LHCN-M2 (cell line): ENCODE results near the gene OR2M5. TPM values are rescaled to one million over a fixed set of nuclear protein-coding genes. Genes with fewer than 3 reads are reported as not detected.

ENCODE experiments used
- total RNA-seq: library from RNA; depleted of rRNA; stranded (reverse); fragments of >200 nt; gene quantifications from 2 replicates; pipeline ENCODE4 v1.2.3, GENCODE V29; 2014; rRNA removed

OR2M5 gene
- total RNA-seq, 1 experiment from 2014 or later = not detected

Other genes starting within 250 kb of the OR2M5 start
- gene OR2W3, start 249.6 kb upstream of the OR2M5 start, total RNA-seq = not detected in 2 replicates
- gene OR2T8, start 224.9 kb upstream of the OR2M5 start, total RNA-seq = not detected in 2 replicates
- gene OR2AJ1, start 220.3 kb upstream of the OR2M5 start, total RNA-seq = not detected in 2 replicates
- gene OR2L8, start 196.3 kb upstream of the OR2M5 start, total RNA-seq = not detected in 2 replicates
- gene OR2AK2, start 179.9 kb upstream of the OR2M5 start, total RNA-seq = not detected in 2 replicates
- gene OR2L5, start 131.5 kb upstream of the OR2M5 start, total RNA-seq = not detected in 2 replicates
- gene OR2L2, start 115.1 kb upstream of the OR2M5 start, total RNA-seq = not detected in 2 replicates
- gene OR2L3, start 98.3 kb upstream of the OR2M5 start, total RNA-seq = not detected in 2 replicates
- gene OR2L13, start 50.0 kb upstream of the OR2M5 start, total RNA-seq = not detected in 2 replicates
- not detected in 2 replicates for gene OR2M2, start 29.7 kb downstream of the OR2M5 start, total RNA-seq
- gene OR2M3, start 52.1 kb downstream of the OR2M5 start, total RNA-seq = not detected in 2 replicates
- gene OR2M4, start 86.3 kb downstream of the OR2M5 start, total RNA-seq = not detected in 2 replicates
- not detected in 2 replicates for gene OR2T33, start 132.8 kb downstream of the OR2M5 start, total RNA-seq
- not detected in 2 replicates for gene OR2T12, start 158.3 kb downstream of the OR2M5 start, total RNA-seq
- not detected in 2 replicates for gene OR2M7, start 179.4 kb downstream of the OR2M5 start, total RNA-seq
- not detected in 2 replicates for gene OR14C36, start 203.6 kb downstream of the OR2M5 start, total RNA-seq
- gene OR2T4, start 216.5 kb downstream of the OR2M5 start, total RNA-seq = not detected in 2 replicates
- gene OR2T6, start 230.6 kb downstream of the OR2M5 start, total RNA-seq = not detected in 2 replicates